SH-SY5Y (cell line): ENCODE results near the gene COL8A2.

Source experiments
- GATA2 ChIP-seq: IDR thresholded peaks from 2 replicates; pipeline ENCODE4 v1.6.1; 2011; ENCODE audit warnings: mild to moderate bottlenecking, low read depth, low read length
- GATA3 ChIP-seq: IDR thresholded peaks from 2 replicates; pipeline ENCODE4 v1.6.1; 2011; ENCODE audit warnings: low read depth, mild to moderate bottlenecking, low read length, moderate library complexity

DNA sequence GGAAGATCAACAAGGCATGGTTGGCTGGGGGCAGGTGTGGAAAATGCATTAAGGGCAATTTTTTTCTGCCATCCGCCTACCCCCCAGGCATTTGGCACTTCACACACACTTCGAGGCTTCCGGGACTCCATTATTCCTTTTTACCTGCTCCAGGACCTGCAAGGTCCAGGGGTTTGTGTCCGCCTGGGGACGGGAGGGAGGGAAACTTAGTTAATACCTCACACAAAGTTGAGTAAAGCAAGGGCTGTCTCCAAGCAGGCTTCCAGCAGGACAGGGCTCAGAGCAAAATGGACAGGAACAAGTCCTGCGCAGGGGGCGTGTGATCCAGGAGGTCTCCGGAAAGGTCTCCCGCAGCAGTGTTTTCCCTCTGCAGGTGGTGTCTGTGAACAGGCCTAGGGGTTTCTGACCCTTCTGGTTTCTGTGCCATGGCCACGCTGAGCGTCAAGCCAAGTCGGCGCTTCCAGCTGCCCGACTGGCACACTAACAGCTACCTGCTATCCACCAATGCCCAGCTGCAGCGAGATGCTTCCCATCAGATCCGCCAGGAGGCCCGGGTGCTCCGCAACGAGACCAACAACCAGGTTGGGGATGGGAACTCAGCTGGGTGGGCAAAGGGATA lies 40.4 kb downstream of the COL8A2 start:
- TF ChIP-seq GATA3: no peak
- no peak for TF ChIP-seq GATA2
